Measurements from ENCODE around the gene ANXA5.

GRCh38 chr4:121654738-121655137, 42.0 kb downstream of the ANXA5 start:
- no peak for TF ChIP-seq CTCF (IDR thresholded peaks at IDR 0.05)
- TF ChIP-seq EZH2 (IDR thresholded peaks at IDR 0.05): no peak

Measured in neural progenitor cell (in vitro differentiated cells).